WTC11 (cell line): ENCODE results near the gene ZNF774. TPM values are rescaled to one million over a fixed set of nuclear protein-coding genes. Genes with fewer than 3 reads are reported as not detected.

Source experiments
- ATAC-seq: fragments of 200-7000 bp; cut with Tn5 transposase; 2 replicates; pipeline ENCODE4 v1.10.0; 2021; ENCODE audit warnings: mild to moderate bottlenecking, moderate library complexity
- CTCF ChIA-PET: fragments of 300-600 bp; sonication (Branson Sonifier 250); formaldehyde crosslinking; loops from one replicate; lab custom pipeline; 2021; ENCODE audit warnings: antibody characterized with exemption; lab: Charles Lee
- POLR2A ChIA-PET: fragments of 350-600 bp; sonication (Branson Sonifier 250); formaldehyde crosslinking; loops from one replicate; lab custom pipeline; 2021; ENCODE audit warnings: antibody characterized with exemption; lab: Charles Lee
- DNase-seq: peaks from one replicate; pipeline ENCODE4 v3.0.0; 2021; ENCODE audit warnings: low spot score
- H3K27ac Mint-ChIP-seq: 2 replicates; pipeline ENCODE4 v1.8.0; 2021; ENCODE audit warnings: mixed read lengths
- H3K27me3 Mint-ChIP-seq: 2 replicates; pipeline ENCODE4 v1.8.0; 2021; ENCODE audit warnings: low read depth, mild to moderate bottlenecking, moderate library complexity, mixed read lengths
- H3K36me3 Mint-ChIP-seq: 2 replicates; pipeline ENCODE4 v1.8.0; 2021; ENCODE audit warnings: mixed read lengths
- H3K4me1 Mint-ChIP-seq: 2 replicates; pipeline ENCODE4 v1.8.0; 2022; ENCODE audit warnings: mixed read lengths
- H3K4me3 Mint-ChIP-seq: 2 replicates; pipeline ENCODE4 v1.8.0; 2021; ENCODE audit warnings: mild to moderate bottlenecking, moderate library complexity, mixed read lengths
- H3K9me3 Mint-ChIP-seq: 2 replicates; pipeline ENCODE4 v1.8.0; 2021; ENCODE audit warnings: mixed read lengths
- AFF4 ChIP-seq: sonication (generic); formaldehyde crosslinking; IDR thresholded peaks from 2 replicates; pipeline ENCODE4 v1.8.1; 2023; ENCODE audit warnings: mild to moderate bottlenecking, missing genetic modification reagents, borderline replicate concordance
- CREM ChIP-seq: sonication (generic); formaldehyde crosslinking; IDR thresholded peaks from 2 replicates; pipeline ENCODE4 v1.8.1; 2022; ENCODE audit warnings: mild to moderate bottlenecking, missing genetic modification reagents, moderate library complexity
- ELF4 ChIP-seq: sonication (generic); formaldehyde crosslinking; IDR thresholded peaks from 2 replicates; pipeline ENCODE4 v1.8.1; 2022; ENCODE audit warnings: low read depth, mild to moderate bottlenecking, moderate library complexity, missing genetic modification reagents
- FOXK1 ChIP-seq: sonication (generic); formaldehyde crosslinking; IDR thresholded peaks from 2 replicates; pipeline ENCODE4 v1.8.0; 2022; ENCODE audit warnings: mild to moderate bottlenecking, moderate library complexity, missing genetic modification reagents
- FOXP4 ChIP-seq: sonication (generic); formaldehyde crosslinking; IDR thresholded peaks from 2 replicates; pipeline ENCODE4 v1.8.0; 2022; ENCODE audit warnings: mild to moderate bottlenecking, missing genetic modification reagents
- GABPB1 ChIP-seq: sonication (generic); formaldehyde crosslinking; IDR thresholded peaks from 2 replicates; pipeline ENCODE4 v1.8.1; 2023; ENCODE audit warnings: mild to moderate bottlenecking, missing genetic modification reagents
- MXD4 ChIP-seq: fragments of 250-450 bp; sonication (Bioruptor Pico); IDR thresholded peaks from 2 replicates; pipeline ENCODE4 v1.8.0; 2021; ENCODE audit warnings: mild to moderate bottlenecking, moderate library complexity, borderline replicate concordance
- MYBL2 ChIP-seq: sonication (generic); formaldehyde crosslinking; IDR thresholded peaks from 2 replicates; pipeline ENCODE4 v1.8.1; 2023; ENCODE audit warnings: mild to moderate bottlenecking, moderate library complexity, missing genetic modification reagents
- NFATC4 ChIP-seq: fragments of 250-450 bp; sonication (Bioruptor Pico); IDR thresholded peaks from 2 replicates; pipeline ENCODE4 v1.9.0; 2021; ENCODE audit warnings: mild to moderate bottlenecking
- NFE2L1 ChIP-seq: sonication (generic); formaldehyde crosslinking; IDR thresholded peaks from 2 replicates; pipeline ENCODE4 v1.8.1; 2023; ENCODE audit warnings: missing genetic modification reagents
- NR2C2 ChIP-seq: sonication (generic); formaldehyde crosslinking; IDR thresholded peaks from 2 replicates; pipeline ENCODE4 v1.8.0; 2022; ENCODE audit warnings: mild to moderate bottlenecking, missing genetic modification reagents
- OVOL2 ChIP-seq: fragments of 250-450 bp; sonication (Bioruptor Pico); IDR thresholded peaks from 2 replicates; pipeline ENCODE4 v1.9.0; 2021; ENCODE audit warnings: mild to moderate bottlenecking, borderline replicate concordance
- PREB ChIP-seq: sonication (generic); formaldehyde crosslinking; IDR thresholded peaks from 2 replicates; pipeline ENCODE4 v1.8.1; 2022; ENCODE audit warnings: mild to moderate bottlenecking, missing genetic modification reagents, moderate library complexity, borderline replicate concordance
- RELA ChIP-seq: sonication (generic); formaldehyde crosslinking; IDR thresholded peaks from 2 replicates; pipeline ENCODE4 v1.8.1; 2022; ENCODE audit warnings: missing genetic modification reagents, mild to moderate bottlenecking, borderline replicate concordance
- SMAD4 ChIP-seq: sonication (generic); formaldehyde crosslinking; IDR thresholded peaks from 2 replicates; pipeline ENCODE4 v1.8.0; 2022; ENCODE audit warnings: mild to moderate bottlenecking, missing genetic modification reagents
- SOX15 ChIP-seq: fragments of 250-450 bp; sonication (Bioruptor Pico); IDR thresholded peaks from 2 replicates; pipeline ENCODE4 v1.9.0; 2021; ENCODE audit warnings: mild to moderate bottlenecking
- STAT6 ChIP-seq: sonication (generic); formaldehyde crosslinking; conservative IDR thresholded peaks from 2 replicates; pipeline ENCODE4 v1.8.1; 2023; ENCODE audit warnings: mild to moderate bottlenecking, low read depth, missing genetic modification reagents, moderate library complexity
- USF2 ChIP-seq: sonication (generic); formaldehyde crosslinking; IDR thresholded peaks from 2 replicates; pipeline ENCODE4 v1.8.1; 2023; ENCODE audit warnings: mild to moderate bottlenecking, missing genetic modification reagents, moderate library complexity
- ZNF121 ChIP-seq: sonication (generic); formaldehyde crosslinking; IDR thresholded peaks from 2 replicates; pipeline ENCODE4 v1.8.0; 2023; ENCODE audit warnings: missing genetic modification reagents
- ZNF219 ChIP-seq: sonication (generic); formaldehyde crosslinking; IDR thresholded peaks from 2 replicates; pipeline ENCODE4 v1.8.0; 2023; ENCODE audit warnings: missing genetic modification reagents, mild to moderate bottlenecking, borderline replicate concordance
- ZNF416 ChIP-seq: fragments of 250-450 bp; sonication (Bioruptor Pico); IDR thresholded peaks from 2 replicates; pipeline ENCODE4 v1.9.0; 2021; ENCODE audit warnings: mild to moderate bottlenecking, inconsistent platforms
- ZSCAN18 ChIP-seq: fragments of 250-450 bp; sonication (Bioruptor Pico); IDR thresholded peaks from 2 replicates; pipeline ENCODE4 v2.1.2; 2022; ENCODE audit warnings: mild to moderate bottlenecking, moderate library complexity
- total RNA-seq: library from RNA; stranded (reverse); gene quantifications from 3 replicates; pipeline ENCODE4 v1.2.3, GENCODE V29; 2021

Gene ZNF774
- total RNA-seq, 1 experiment from 2014 or later, result 2.6 TPM

GRCh38 chr15:90396321-90396720 lies 44.2 kb downstream of the ZNF774 start:
- Mint-ChIP-seq H3K27ac (peak overlapping the region; percentile 64; the same call in 1 of the 2 replicates), H3K36me3 (0 out of 2 replicates have a peak, but pooled peaks cover 3% of the 10 kb centered on the region), H3K4me3 (no peak overlapping the region), H3K4me1 (peaks cover 66% of the 10 kb centered on the region), H3K27me3 (no peaks in the 10 kb centered on the region), H3K9me3 (no peaks in the 10 kb centered on the region)
- TF ChIP-seq NFE2L1 (no peak), ZNF219 (CRISPR knock-in tag) (no peak), CREM (CRISPR knock-in tag) (no peak), PREB (CRISPR knock-in tag) (no peak), STAT6 (CRISPR knock-in tag) (no peak), RELA (CRISPR knock-in tag) (no peak), FOXK1 (CRISPR knock-in tag) (no peak), SOX15 (no peak), ZNF121 (CRISPR knock-in tag) (no peak), ELF4 (CRISPR knock-in tag) (no peak), MYBL2 (CRISPR knock-in tag) (no peak)
- no peak for ATAC-seq
- POLR2A ChIA-PET, result no interaction called here
- DNase-seq, result no peak
- CTCF ChIA-PET, result no interaction called here

GRCh38 chr15:90400005-90400758 lies 48.1 kb downstream of the ZNF774 start:
- H3K27me3 Mint-ChIP-seq, result no peaks in the 10 kb centered on the region
- 0 out of 2 replicates have a peak, but pooled peaks cover 3% of the 10 kb centered on the region for H3K36me3 Mint-ChIP-seq
- TF ChIP-seq ELF4 (CRISPR knock-in tag) (no peak), SMAD4 (CRISPR knock-in tag) (no peak), ZNF416 (CRISPR knock-in tag) (no peak), GABPB1 (no peak), AFF4 (no peak), SOX15 (no peak), NFATC4 (no peak), ZSCAN18 (CRISPR knock-in tag) (no peak), OVOL2 (no peak), NR2C2 (CRISPR knock-in tag) (no peak), FOXP4 (CRISPR knock-in tag) (no peak), USF2 (no peak), MXD4 (CRISPR knock-in tag) (no peak)
- TF ChIP-seq, all 79 proteins: peak for 0
- no peak for DNase-seq
- peaks cover 59% of the 10 kb centered on the region for H3K4me1 Mint-ChIP-seq
- H3K4me3 Mint-ChIP-seq, result peak overlapping the region; percentile 50; the same call in 1 of the 2 replicates
- ChIA-PET CTCF (interaction anchor here (0.6 to 2.4 kb wide), 6 partner anchors 12 to 98 kb away, joined by 3 to 8 read pairs (median 3); partner anchors contain the start of gene IQGAP1), POLR2A (interaction anchor here (1.2 kb wide), 1 partner anchor 13 kb away, joined by 7 read pairs; no protein-coding TSS in a partner anchor)
- no peaks in the 10 kb centered on the region for H3K9me3 Mint-ChIP-seq
- no peak; the same call in 1 of the 2 replicates for ATAC-seq
- peak overlapping the region; percentile 97 for H3K27ac Mint-ChIP-seq
